GM19238 (cell line): Measurements from ENCODE around the gene KRT79.

Experiments
- DNase-seq: peaks from one replicate; pipeline ENCODE4 v3.0.0; 2011; ENCODE audit warnings: low spot score; ENCODE audit not compliant: insufficient read length

KRT79 gene

GRCh38 chr12:52835271-52836041 is 1.3 kb upstream of the KRT79 start:
- no peak for DNase-seq

DNA sequence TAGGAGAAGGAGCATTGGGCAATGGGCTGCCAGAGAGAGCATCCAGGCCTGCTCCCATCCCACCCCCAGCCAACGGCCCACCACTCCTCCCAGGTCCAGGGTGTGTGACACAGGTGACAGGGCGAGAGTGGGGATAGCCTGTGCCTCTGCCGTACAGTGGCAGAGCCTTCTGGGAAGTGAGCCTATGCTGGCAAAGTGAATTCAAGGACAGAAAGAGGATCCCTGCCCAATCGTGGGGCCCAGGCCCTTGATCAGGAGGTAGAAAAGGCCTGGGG is 553 bp upstream of the KRT79 start:
- no peak for DNase-seq

GRCh38 chr12:52832985-52833905 is 866 bp downstream of the KRT79 start:
- DNase-seq, result no peak

DNA sequence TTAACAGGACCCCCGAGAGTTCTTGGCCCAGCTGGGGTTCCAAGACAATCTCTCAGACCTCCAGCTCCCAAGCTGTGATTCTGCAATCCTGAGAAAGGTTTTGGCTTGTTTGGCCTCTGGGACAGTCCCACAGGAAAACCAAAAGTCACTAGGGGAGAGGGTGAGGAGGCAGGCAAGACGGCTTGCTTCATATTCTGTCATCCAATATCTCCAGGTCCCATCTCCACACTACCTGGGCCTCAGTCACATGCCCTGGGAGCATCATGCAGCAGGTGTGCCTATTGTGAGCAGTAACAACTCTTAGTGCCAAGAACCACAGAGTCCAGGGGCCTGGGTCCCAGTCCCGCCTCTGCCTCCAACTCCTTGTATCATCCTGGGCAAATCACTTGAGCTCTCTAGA is 1.7 kb downstream of the KRT79 start:
- no peak for DNase-seq

GRCh38 chr12:52831251-52831650 is 2.9 kb downstream of the KRT79 start:
- no peak for DNase-seq

DNA sequence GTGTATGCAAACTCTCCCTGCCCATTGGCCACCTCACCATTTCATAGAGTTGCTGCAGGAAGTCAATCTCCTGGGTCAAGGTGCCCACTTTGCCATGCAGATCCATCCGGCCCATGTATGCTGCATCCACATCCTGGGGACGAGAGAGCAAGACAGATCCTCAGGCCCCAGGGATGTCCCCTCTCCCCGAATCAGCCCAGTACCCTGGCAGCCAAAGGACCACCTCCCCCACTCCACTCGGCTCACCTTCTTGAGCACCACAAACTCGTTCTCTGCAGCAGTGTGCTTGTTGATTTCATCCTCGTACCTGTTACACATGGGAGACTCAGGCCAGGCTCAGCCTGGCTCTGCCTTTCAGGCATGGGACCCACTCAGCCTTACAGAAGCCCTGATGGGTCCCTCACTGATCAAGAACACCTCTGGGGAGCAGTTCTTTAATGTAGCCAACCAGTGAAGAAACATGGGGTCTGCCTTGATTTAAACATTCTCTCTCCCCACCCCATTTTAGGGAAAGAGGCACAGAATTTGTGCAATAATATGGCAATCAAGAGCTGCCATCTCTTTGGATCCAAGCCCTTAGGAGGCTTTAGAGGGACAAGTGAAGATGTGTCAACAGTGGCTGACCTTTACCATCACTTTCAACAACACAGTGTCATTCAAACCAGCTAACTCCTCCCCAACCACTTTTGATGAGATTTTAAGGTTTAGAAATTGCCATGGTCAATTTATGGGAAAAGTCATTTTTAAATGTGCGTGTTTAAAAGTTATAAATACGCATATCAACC is 3.9 kb downstream of the KRT79 start:
- no peak for DNase-seq

DNA sequence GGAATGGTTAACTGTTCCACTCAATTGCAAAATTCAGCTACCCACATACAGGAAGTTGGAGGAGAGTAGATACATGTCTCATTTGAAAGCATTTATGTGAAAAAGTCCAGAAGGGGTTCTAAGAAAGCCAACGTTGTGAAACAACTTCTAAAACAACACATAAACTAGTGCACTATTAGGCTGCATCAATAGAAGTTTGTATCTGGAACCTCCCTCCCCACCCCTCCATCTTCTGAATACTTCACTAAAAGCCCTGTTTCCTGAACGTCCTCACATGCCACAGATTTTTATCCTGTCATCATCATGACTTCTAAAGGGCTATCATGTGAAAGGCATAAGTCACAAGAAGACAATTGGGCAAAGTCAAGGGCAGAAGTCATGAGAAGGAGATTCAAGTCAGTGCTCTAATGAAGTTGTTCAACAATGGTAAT is 5.5 kb downstream of the KRT79 start:
- no peak for DNase-seq

DNA sequence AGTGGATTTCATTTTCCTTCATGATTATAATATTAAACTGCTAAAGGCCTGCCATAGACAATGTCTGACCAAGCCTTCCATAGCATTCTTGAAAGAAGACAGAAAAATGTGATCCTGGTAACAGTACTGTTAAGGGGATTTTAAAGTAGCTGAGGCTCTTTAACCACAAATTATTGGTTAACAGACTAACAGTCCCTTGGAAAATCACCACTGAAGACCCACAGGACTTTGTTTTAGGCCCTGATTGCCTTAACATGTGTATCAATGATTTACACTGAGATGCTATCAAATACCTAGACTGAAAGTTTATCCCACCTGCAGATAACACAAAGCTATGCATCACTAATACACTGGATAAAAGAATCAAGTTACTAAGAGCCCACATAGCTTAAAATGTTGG is 6.0 kb downstream of the KRT79 start:
- no peak for DNase-seq

DNA sequence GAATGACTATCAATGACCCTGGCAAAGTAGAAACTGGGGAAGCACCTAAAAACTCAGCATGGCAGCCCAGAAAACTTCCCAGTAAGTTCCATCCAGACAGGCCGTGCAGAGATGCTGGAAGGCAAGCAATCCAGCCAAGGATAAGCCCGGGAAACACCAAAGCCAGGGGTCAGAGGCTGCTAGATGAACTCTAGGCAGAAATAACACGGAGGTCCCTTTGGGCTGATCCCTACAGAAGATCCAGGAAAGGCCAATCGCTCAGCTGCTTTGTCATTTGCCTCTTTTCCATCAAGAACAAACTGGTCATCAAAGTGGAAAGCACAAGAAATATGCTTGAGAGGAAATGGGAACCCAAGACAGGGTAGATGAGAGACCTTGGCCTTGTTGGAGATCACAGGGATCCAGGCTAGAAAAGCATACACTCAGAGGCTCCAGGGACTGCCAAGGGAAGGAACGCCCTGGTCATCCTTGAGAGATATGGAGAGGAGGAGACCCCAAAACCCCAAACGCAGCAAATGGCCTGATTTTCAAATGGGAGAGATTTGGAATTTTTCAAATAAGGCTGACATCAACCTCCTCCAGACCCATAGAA is 6.5 kb downstream of the KRT79 start:
- DNase-seq, result no peak

- no peak for DNase-seq
Observed at GRCh38 chr12:52826611-52827498, 7.3 kb downstream of the KRT79 start.

- DNase-seq, result no peak
Observed at GRCh38 chr12:52825961-52826360, 8.2 kb downstream of the KRT79 start.

DNA sequence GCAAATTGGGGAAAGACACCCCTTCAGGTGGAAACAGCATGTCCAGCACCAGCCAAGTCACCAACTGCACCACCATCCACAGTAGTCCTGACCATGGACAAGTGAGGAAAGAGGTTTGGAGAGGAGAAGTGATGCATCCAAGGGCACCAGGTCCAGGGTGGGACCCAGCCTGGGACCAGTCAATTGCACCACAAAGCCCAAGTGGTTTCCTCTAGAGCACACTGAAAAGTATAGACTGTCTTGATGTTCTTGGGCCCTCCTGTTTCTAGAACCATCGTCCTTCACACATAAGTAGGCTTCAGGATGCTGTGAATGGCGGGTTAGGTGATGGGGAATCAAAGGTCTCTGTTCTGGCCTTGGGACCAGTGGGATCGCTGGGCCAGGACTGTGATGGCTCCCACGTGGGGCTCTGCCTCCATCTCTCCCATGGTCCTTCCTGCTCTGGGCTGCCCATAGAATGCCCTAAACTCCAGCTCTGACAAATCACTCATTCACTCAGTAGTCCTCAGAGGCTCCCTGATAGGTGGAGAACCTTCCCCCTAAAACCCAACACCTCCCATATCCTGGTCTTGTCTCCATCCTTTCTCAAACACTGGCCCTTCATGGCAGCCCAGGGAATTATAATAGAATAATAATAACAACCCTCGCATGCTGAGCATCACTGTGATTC is 9.2 kb downstream of the KRT79 start:
- no peak for DNase-seq

- no peak for DNase-seq
Observed at GRCh38 chr12:52823761-52824450, 10.2 kb downstream of the KRT79 start.

- DNase-seq, result no peak
Observed at GRCh38 chr12:52822771-52823510, 11.2 kb downstream of the KRT79 start.

- no peak for DNase-seq
Observed at GRCh38 chr12:52821826-52822660, 12.1 kb downstream of the KRT79 start.

DNA sequence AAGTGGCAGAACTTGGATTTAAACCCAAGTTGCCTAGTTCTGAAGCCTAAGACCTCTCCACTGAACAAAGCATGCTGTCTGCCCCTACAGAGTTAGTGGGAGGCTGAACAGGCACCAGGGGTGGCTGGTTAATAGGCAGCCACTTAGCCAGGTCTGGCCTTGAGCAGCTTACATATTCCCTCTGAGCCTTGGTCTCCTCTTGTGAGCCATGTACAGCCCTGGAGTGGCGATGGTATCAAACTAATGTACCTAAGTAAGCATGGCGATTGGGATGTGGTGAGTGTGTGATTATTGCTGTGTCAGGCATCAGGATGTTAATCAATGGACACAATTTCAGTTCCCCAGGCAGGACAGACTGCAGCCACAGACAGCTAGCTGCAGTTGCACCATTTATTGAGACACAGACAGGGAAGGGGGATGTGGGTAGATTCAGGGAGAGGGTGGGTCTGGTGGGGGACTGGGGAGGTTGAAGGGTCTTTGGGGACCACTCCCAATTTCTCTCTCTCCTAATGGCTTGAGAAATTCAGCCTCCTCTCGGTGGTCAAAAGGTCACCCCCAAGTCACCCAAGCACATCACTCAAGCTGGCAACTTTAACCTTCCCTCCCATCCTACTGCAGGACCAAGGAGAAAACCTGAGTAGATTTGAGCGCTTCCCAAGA is 12.9 kb downstream of the KRT79 start:
- no peak for DNase-seq

GRCh38 chr12:52820521-52820920 is 13.6 kb downstream of the KRT79 start:
- no peak for DNase-seq
